GM23248 (cell line): ENCODE results near the gene MORN1.

Experiments used
- EZH2 ChIP-seq: fragments of 200-600 bp; sonication (generic); IDR thresholded peaks from 2 replicates; pipeline ENCODE4 v1.6.1; 2018; ENCODE audit warnings: antibody characterized with exemption, mild to moderate bottlenecking; ENCODE audit not compliant: insufficient read depth, poor library complexity, severe bottlenecking
- EZH2phosphoT487 ChIP-seq: fragments of 200-600 bp; sonication (generic); IDR thresholded peaks from 2 replicates; pipeline ENCODE4 v1.6.1; 2018; ENCODE audit warnings: antibody characterized with exemption, moderate library complexity, mild to moderate bottlenecking, low read depth; ENCODE audit not compliant: insufficient read depth

DNA sequence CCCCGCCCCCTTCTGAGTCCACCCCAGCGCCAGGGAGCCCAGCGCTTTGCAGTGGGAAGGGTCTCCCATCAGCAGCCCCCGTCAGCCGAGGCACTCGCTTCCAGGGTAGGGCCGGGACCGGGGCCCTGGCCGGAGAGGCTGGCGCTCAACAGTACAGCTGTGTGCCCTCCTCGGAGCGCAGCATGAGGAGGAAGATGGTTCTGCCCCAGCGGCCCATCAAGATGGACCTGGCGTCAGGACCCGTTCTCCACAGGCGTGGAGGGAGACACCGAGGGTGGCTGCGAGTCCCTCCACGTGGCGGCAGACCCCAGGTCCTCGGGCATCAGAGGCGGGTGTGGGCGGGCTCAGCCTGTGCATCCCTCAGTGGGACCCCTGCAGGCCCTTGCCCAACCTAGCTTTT, 54.3 kb downstream of the MORN1 start:
- TF ChIP-seq EZH2phosphoT487 (no peak), EZH2 (no peak)
